ENCODE data around the gene XYLT1.

Gene XYLT1

GRCh38 chr16:17126156-17126555 lies 344.6 kb downstream of the XYLT1 start:
- DNase-seq, result no peak

DNA sequence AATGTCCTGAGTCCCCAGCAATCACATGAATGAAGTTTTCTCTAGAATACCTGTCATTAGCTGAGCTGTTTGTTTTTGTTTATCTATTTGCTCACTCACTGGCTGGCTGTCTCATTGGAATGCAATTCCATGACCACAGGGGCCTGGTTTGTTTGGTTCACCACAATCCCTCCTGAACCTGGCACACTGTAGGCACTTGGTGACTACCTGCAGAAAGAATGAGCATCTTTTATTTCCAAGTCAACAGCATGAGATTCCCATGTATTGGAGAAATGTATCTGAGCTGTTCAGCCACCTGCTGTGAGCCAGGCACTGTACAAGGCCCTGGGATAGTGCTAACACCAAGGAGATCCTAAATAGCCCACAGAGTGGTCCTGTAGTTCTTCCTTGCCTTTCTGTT lies 345.1 kb downstream of the XYLT1 start:
- DNase-seq, result no peak

DNA sequence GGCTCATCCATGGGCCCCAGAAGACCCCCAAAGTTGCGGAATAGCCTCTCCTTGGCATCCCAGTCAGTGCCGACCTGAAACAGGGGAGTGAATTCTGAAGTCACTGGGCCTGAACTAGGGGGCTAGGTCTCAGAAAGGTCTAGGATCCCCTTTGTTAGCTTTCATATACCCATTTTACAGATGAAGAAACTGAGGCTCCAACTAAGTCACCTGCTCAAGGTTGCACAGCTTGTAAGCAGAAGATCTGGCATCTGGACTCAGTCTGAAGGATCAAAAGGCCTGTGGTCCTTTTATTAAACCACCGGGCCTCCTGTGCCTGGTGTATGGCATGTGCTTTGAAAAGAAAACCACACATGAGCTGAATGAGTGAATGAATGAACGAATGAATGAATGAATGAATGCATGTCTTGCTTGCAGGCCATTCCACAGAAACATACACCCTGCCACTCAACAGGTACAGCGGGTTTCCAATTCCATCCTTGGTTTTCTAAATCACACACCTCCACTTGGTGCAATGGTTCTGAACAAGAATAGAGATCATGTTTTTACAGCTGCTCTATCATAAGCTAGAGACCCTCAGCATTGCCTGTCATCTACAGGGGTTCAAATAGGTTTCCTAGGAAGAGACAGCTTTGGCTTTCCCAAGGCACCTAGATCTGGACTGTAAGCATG lies 352.7 kb downstream of the XYLT1 start:
- no peak for DNase-seq

GRCh38 chr16:17116595-17117322 lies 354.0 kb downstream of the XYLT1 start:
- no peak for DNase-seq

- DNase-seq, result no peak
Measured at GRCh38 chr16:17109413-17109812, 361.3 kb downstream of the XYLT1 start.

DNA sequence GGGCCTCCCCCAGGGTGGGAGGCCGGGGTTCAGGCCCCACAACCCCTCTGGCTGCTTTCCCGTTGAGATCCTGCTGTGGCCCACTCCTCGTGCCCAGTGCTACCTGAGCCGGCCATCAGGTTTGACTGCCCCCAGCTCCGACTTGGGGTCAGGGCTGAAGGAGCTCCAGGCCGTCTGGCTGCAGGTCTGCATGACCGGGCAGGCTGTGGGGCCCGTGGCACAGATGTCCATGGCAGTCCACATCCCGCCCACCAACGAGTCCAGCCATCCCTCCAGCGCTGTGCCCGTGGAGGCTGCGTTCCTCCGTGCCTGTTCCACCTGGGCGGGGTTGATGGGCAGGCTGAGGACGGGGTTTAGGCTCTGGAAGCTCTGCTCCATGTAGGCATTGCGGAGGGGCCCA lies 362.2 kb downstream of the XYLT1 start:
- DNase-seq, result no peak

DNA sequence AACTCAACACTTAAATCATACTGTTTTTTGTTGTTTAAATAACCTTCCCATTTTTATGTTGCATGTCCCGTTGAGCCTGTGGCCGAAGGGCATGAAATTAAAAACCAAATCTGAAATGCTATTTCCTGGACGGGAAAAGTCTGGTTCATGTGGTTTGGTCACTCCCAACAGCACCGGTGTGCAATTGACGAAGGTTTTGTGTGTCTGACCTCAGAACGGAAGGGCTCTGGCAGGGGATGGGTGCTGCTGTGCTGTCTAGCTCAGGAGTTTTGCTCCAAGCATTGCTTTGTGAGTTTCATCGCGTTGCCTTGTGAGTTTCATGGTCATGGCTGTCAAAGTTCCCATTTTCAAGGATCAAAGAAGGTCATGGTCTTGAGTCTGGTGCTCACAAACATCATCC lies 363.3 kb downstream of the XYLT1 start:
- DNase-seq, result no peak

DNA sequence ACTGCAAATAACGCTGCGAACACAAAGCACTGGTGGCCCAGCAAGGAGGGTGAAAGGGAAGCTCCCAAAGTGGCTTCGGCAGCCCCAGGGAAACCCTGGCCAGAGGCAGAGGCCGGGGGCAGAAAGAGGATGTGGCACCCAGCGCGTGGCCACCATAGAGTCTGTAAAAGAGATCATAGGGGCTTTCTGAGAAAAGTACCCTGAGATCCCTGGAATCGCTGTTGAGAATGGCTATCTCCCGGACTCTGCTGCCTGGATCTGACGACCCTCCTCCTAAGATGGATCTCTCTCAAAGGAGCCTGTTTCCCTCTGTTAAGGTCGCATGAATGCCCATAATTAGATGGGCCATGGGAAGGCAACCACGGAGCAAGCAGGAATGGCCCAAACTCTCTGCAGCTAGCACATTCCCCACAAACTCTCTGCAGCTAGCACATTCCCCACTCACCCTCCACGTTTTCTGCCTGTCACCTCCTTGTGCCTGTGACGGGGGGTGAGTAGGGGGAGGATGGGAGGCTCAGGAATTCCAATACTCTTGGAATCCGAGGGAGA lies 364.4 kb downstream of the XYLT1 start:
- no peak for DNase-seq

GRCh38 chr16:17105239-17105797 lies 365.4 kb downstream of the XYLT1 start:
- DNase-seq, result no peak

- DNase-seq, result no peak
Measured at GRCh38 chr16:17104654-17105053, 366.1 kb downstream of the XYLT1 start.

GRCh38 chr16:17103216-17103615 lies 367.5 kb downstream of the XYLT1 start:
- no peak for DNase-seq

DNA sequence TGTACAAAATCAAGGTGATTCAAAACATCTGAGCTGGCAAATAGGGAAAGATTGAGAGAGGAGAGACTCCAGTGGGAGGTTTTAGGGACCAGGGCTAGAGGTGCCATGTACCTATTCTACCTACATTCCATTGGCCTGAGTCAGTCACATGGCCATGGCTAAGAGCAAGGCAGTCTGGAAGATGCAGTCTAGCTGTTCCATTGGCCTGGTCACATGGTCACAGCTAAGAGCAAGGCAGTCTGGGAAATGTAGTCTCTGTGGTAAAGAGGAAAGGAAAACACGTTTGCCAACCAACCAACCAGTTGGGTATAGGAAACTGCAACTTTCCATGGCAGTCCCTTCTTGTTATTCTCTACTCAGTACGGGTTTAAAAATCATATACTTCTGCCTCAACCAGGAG lies 369.1 kb downstream of the XYLT1 start:
- no peak for DNase-seq

DNA sequence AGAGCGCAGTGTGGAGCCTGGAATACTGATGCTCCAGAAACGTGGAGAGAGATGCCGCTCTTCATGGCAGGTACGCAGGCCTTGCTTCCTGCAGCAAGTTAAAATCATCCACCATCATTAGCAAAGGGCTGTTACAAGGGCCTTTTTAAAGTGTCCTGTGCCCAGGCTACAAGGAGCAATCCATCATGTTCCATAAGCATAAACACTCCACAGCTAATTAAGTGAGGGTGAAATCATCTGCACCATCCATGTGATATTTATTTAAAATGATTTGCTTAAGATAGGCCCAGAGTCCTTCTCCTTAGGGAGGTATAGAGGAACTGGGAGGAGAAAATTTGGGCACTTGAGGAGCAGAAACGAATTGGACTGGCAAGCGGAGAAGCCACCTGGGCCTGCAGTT lies 372.1 kb downstream of the XYLT1 start:
- no peak for DNase-seq

DNA sequence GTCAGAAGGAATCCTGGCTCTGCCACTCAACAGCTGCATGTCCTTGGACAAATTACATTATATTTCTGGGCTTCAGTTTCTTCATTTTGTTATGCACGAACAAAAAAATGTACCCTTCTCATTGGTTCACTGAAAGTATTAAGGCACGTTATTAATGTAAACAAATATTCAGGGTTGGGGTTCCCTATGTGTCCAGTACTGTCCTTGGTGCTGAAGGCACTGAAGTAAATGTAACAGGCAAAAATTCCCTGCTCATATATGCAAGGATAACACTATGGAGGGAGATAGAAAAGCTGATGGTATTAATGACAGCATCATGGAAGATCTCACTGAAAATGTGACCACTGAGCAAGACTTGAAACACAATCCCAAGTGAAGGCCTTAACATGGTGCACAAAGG lies 386.6 kb downstream of the XYLT1 start:
- DNase-seq, result no peak

GRCh38 chr16:17083628-17084027 lies 387.1 kb downstream of the XYLT1 start:
- DNase-seq, result no peak

DNA sequence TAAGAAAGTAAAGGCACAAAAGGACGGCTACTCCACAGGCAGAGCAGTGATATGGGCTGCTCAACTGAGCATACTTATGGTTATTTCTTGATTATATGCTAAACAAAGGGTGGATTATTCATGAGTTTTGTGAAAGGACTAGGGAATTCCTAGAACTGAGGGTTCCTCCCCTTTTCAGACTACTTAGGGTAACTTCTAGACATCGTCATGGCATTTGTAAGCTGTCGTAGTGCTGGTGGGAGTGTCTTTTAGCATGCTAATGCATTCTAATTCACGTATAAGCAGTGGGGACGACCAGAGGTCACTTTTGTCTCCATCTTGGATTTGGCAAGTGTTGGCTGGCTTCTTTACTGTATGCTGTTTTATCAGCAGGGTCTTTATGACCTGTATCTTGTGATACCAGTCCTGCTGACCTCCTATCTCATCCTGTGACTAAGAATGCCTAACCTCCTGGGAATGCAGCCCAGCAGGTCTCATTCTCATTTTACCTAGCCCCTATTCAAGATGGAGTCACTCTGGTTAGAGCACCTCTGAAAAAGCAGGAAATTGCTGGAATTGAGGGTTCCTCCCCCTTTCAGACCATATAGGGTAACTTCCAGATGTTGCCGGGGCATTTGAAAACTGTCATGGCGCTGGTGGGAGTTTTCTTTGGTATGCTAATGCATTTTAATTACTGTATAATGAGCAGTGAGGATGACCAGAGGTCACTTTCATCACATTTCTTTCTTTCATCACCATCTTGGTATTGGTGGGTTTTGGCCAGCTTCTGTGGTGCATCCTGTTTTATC lies 388.5 kb downstream of the XYLT1 start:
- DNase-seq, result no peak

DNA sequence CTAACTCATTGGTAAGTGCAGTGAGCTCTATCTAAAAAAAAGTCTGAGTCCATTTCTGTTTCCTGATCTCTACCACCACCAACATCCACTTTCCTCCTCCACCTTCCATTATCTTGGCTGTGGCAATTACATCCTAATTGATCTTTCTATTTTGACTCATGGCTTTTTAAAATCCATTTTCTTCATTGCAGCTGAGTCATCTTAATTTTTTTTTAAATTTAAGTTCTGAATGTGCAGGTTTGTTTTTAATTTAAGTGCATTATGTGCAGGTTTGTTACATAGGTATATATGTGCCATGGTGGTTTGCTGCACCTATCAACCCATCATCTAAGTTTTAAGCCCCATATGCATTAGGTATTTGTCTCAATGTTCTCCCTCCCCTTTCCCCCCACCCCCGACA lies 390.7 kb downstream of the XYLT1 start:
- DNase-seq, result no peak

DNA sequence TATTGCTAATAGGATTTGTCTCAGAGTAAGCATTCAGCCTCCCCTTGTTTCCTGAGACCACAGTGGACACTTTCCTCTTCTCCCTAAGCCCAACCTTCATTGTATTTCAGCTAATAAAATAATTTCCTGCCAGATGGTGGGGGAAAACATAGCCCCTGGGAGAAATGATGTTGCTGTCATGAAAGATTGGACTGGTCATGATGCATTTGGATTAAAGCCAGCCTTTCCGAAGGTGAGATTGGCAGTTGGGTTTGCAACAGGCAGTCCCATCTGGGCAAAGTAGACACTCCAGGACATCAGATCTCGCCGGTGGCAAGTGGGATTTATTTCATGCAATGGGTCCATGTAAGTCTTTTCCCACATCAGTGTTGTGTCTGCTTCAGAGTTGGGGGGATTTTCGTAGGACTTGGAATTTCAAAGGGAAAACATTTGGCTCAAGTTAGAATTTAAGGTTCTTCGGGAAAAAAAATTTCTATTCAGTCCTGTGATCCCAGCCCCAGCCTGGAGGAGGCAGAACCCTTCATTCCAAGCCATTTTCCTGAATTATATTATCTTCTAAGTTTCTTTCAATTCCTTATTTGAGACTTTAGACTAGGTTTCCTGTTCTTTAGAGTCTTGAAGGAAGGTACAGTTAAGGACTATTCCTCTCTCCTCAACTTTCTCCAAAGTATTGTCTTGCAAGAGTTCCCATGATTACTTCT lies 391.7 kb downstream of the XYLT1 start:
- no peak for DNase-seq

- DNase-seq, result no peak
Measured at GRCh38 chr16:17076818-17077498, 393.8 kb downstream of the XYLT1 start.

DNA sequence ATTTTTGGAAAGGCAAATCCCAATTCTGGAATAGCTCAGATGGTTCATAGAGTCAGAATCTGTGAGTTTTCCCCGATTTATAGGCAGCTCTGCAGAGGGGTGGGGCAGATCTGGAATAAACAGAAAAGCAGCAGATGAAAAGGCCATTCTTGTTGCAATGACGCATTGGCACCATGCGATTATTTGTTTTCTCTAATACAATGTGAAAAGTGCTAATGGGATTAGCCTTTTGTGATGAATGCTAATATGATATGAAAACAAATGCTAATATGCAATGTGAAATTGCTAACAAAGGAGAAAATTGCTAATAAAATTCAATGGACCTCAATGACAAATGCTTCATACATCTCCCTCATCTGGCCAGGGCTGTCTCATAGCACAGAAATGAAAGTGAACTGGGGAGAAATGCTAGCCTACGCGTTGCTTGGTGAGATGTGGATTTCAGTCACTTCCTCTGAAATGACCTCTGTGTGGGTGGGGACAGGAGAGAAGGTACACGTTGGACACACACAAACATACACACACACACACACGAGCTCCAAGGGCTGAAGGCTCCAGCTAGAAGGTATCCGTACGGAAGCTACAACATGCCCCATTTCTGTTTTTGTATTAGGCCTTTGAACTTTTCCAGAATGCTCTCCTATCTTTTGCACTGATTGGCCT lies 394.5 kb downstream of the XYLT1 start:
- DNase-seq, result no peak

GRCh38 chr16:17072104-17072503 lies 398.7 kb downstream of the XYLT1 start:
- DNase-seq, result no peak
